H1 (cell line): ENCODE data around the gene ANK3. TPM values are rescaled to one million over a fixed set of nuclear protein-coding genes. Genes with fewer than 3 reads are reported as not detected.

Source experiments
- CTCF ChIA-PET: fragments of 300-600 bp; sonication (Branson Sonifier 250); formaldehyde crosslinking; loops from one replicate; lab custom pipeline; 2021; ENCODE audit not compliant: partially characterized antibody; lab: Charles Lee
- POLR2A ChIA-PET: fragments of 300-600 bp; sonication (Branson Sonifier 250); formaldehyde crosslinking; loops from one replicate; lab custom pipeline; 2021; ENCODE audit warnings: inconsistent platforms; ENCODE audit not compliant: partially characterized antibody; lab: Charles Lee
- DNase-seq, 2 experiments: peaks; one replicate each; pipeline versions ENCODE4 v3.0.0 to v3.0.0-alpha.2; 2010 to 2022; ENCODE audit warnings: low spot score in 2 of 2, low read depth in 1 of 2, mixed read lengths in 1 of 2
- FAIRE-seq: peaks from 2 replicates; lab custom pipeline; 2011; peaks lifted over from hg19 to GRCh38; lab: Jason Lieb, UNC
- H2AFZ ChIP-seq: 2 replicates; pipeline ENCODE4 v1.8.1; 2012; ENCODE audit warnings: low read length, inconsistent platforms
- H2AK5ac ChIP-seq: 2 replicates; pipeline ENCODE4 v1.6.1; 2013; ENCODE audit warnings: low read depth, low read length
- H2BK120ac ChIP-seq: replicated peaks from 2 replicates; pipeline ENCODE3; 2013; ENCODE audit warnings: low read depth, low read length, inconsistent platforms
- H2BK12ac ChIP-seq: 2 replicates; pipeline ENCODE4 v1.6.1; 2013; ENCODE audit warnings: low read depth, low read length
- H2BK15ac ChIP-seq: 2 replicates; pipeline ENCODE4 v1.6.1; 2013; ENCODE audit warnings: low read length
- H2BK20ac ChIP-seq: 2 replicates; pipeline ENCODE4 v1.6.1; 2013; ENCODE audit warnings: low read length
- H2BK5ac ChIP-seq: 2 replicates; pipeline ENCODE4 v1.6.1; 2013; ENCODE audit warnings: low read depth, low read length
- H3K14ac ChIP-seq: 2 replicates; pipeline ENCODE4 v1.6.1; 2013; ENCODE audit warnings: inconsistent platforms; ENCODE audit not compliant: insufficient read length
- H3K18ac ChIP-seq: 2 replicates; pipeline ENCODE4 v1.6.1; 2013; ENCODE audit warnings: low read length; ENCODE audit errors: extremely low read depth
- H3K23ac ChIP-seq: 2 replicates; pipeline ENCODE4 v1.6.1; 2013; ENCODE audit warnings: inconsistent platforms; ENCODE audit not compliant: insufficient read length
- H3K23me2 ChIP-seq: 2 replicates; pipeline ENCODE4 v1.6.1; 2013; ENCODE audit warnings: low read depth, low read length
- H3K27ac ChIP-seq: 2 replicates; pipeline ENCODE4 v1.6.1; 2011; ENCODE audit warnings: low read depth, low read length, inconsistent platforms
- H3K27me3 ChIP-seq, 4 experiments: replicated peaks in 1 of 4; 1 replicate in 1 of 4; 2 replicates in 3 of 4; pipeline versions ENCODE4 v1.6.1 to v1.8.1; 2011 to 2013; ENCODE audit warnings: low read length in 3 of 4, mild to moderate bottlenecking in 3 of 4, inconsistent platforms in 2 of 4, mixed read lengths in 2 of 4, moderate library complexity in 1 of 4; ENCODE audit not compliant: control insufficient read depth in 3 of 4, insufficient read depth in 3 of 4; ENCODE audit errors: extremely low read depth in 1 of 4
- H3K36me3 ChIP-seq, 4 experiments: 2 replicates each; pipeline versions ENCODE4 v1.6.1 to v1.8.1; 2011 to 2013; ENCODE audit warnings: mild to moderate bottlenecking in 4 of 4, low read length in 3 of 4, moderate library complexity in 2 of 4, control low read depth in 1 of 4, inconsistent platforms in 1 of 4; ENCODE audit not compliant: insufficient read depth in 4 of 4, control insufficient read depth in 2 of 4
- H3K4ac ChIP-seq: replicated peaks from 2 replicates; pipeline ENCODE3; 2013; ENCODE audit warnings: low read length, low read depth, mixed read lengths, inconsistent platforms; ENCODE audit not compliant: insufficient read length
- H3K4me1 ChIP-seq, 4 experiments: replicated peaks in 1 of 4; 1 replicate in 1 of 4; 2 replicates in 3 of 4; pipeline versions ENCODE4 v1.6.1 to v1.8.1; 2011 to 2013; ENCODE audit warnings: low read length in 3 of 4, inconsistent platforms in 2 of 4, mixed read lengths in 1 of 4; ENCODE audit not compliant: insufficient read depth in 4 of 4, control insufficient read depth in 3 of 4
- H3K4me2 ChIP-seq, 2 experiments: 2 replicates each; pipeline versions ENCODE4 v1.6.1 to v1.8.1; 2011 to 2013; ENCODE audit warnings: low read depth in 2 of 2, low read length in 2 of 2, control low read depth in 1 of 2, inconsistent platforms in 1 of 2, mild to moderate bottlenecking in 1 of 2; ENCODE audit not compliant: insufficient read depth in 1 of 2
- H3K4me3 ChIP-seq, 4 experiments: fragments of 200-600, 300-600 bp in 1 of 4; sonication (generic), shearing (Covaris generic), sonication (Bioruptor Twin) in 1 of 4; 2 replicates each; pipeline versions ENCODE4 v1.5.1 to v1.8.1; 2011 to 2016; ENCODE audit warnings: low read length in 4 of 4, low read depth in 3 of 4, control low read depth in 2 of 4, inconsistent platforms in 2 of 4, mild to moderate bottlenecking in 2 of 4, mixed read lengths in 1 of 4, moderate library complexity in 1 of 4; ENCODE audit not compliant: insufficient read depth in 2 of 4; ENCODE audit errors: extremely low read depth in 1 of 4
- H3K56ac ChIP-seq: replicated peaks from 2 replicates; pipeline ENCODE3; 2013; ENCODE audit warnings: low read depth, mild to moderate bottlenecking, mixed read lengths, low read length, inconsistent platforms; ENCODE audit not compliant: insufficient read length
- H3K79me1 ChIP-seq: 2 replicates; pipeline ENCODE4 v1.6.1; 2013; ENCODE audit warnings: low read depth, low read length, control low read depth
- H3K79me2 ChIP-seq, 2 experiments: 2 replicates each; pipeline versions ENCODE4 v1.6.1 to v1.8.1; 2012 to 2013; ENCODE audit warnings: low read length in 2 of 2, mild to moderate bottlenecking in 2 of 2, inconsistent platforms in 1 of 2; ENCODE audit not compliant: insufficient read depth in 2 of 2, control insufficient read depth in 1 of 2
- H3K9ac ChIP-seq, 4 experiments: replicated peaks in 1 of 4; 1 replicate in 1 of 4; 2 replicates in 3 of 4; pipeline versions ENCODE4 v1.6.1 to v1.8.1; 2011 to 2013; ENCODE audit warnings: low read depth in 3 of 4, low read length in 3 of 4, control low read depth in 2 of 4, mild to moderate bottlenecking in 2 of 4, moderate library complexity in 2 of 4, inconsistent platforms in 1 of 4; ENCODE audit errors: extremely low read depth in 1 of 4
- H3K9me3 ChIP-seq, 2 experiments: 2 replicates each; pipeline versions ENCODE4 v1.6.1 to v1.8.1; 2012 to 2013; ENCODE audit warnings: mild to moderate bottlenecking in 2 of 2, moderate library complexity in 2 of 2, control low read depth in 1 of 2, inconsistent platforms in 1 of 2, low read depth in 1 of 2, low read length in 1 of 2, mixed read lengths in 1 of 2; ENCODE audit not compliant: insufficient read depth in 2 of 2
- H4K20me1 ChIP-seq, 2 experiments: replicated peaks in 1 of 2; 2 replicates each; pipeline versions ENCODE3 to v1.8.1; 2011 to 2013; ENCODE audit warnings: inconsistent platforms in 2 of 2, low read length in 2 of 2, mild to moderate bottlenecking in 1 of 2; ENCODE audit not compliant: insufficient read depth in 2 of 2, control insufficient read depth in 1 of 2
- H4K5ac ChIP-seq: 2 replicates; pipeline ENCODE4 v1.6.1; 2013; ENCODE audit warnings: low read length, low read depth, mixed read lengths, inconsistent platforms; ENCODE audit not compliant: insufficient read length
- H4K8ac ChIP-seq: 2 replicates; pipeline ENCODE4 v1.8.0; 2013; ENCODE audit warnings: mild to moderate bottlenecking, moderate library complexity, low read length, inconsistent platforms; ENCODE audit not compliant: insufficient read depth; ENCODE audit errors: extremely low read depth
- H4K91ac ChIP-seq: replicated peaks from 2 replicates; pipeline ENCODE3; 2013; ENCODE audit warnings: low read length, mixed read lengths, inconsistent platforms; ENCODE audit not compliant: insufficient read length
- CBX8 ChIP-seq: fragments of 300-800, 300-1000 bp; sonication (generic); IDR thresholded peaks from 2 replicates; pipeline ENCODE4 v1.7.1; 2016; ENCODE audit warnings: low read depth, low read length, borderline replicate concordance
- polyA plus RNA-seq, 7 experiments: library from polyadenylated mRNA; depleted of rRNA in 3 of 7; stranded (reverse) in 5 of 7; unstranded in 2 of 7; fragments of >200 nt in 5 of 7; fragments of 200-250 nt in 2 of 7; gene quantifications; 1 replicate in 5 of 7; 2 replicates in 1 of 7; 4 replicates in 1 of 7; pipeline versions ENCODE4 v1.2.1 to v1.2.3, GENCODE V29; 2011 to 2013; ENCODE audit warnings: missing spikeins in 2 of 7, mixed read lengths in 2 of 7
- small RNA-seq: library from polyadenylated mRNA; stranded (forward); fragments of <200 nt; extraction: miRNeasy Mini kit (QIAGEN cat#:217004); gene quantifications from one replicate; pipeline ENCODE3, GENCODE V24; 2013; ENCODE audit not compliant: insufficient read depth
- total RNA-seq: library from RNA; stranded (reverse); fragmentation: NEBNext Ultra II Directional; extraction: Animal tissue kit (Norgen Biotek cat#: 25700); gene quantifications from 2 replicates; pipeline ENCODE4 v1.2.1, GENCODE V29; 2021

Gene ANK3
- total and polyA plus RNA-seq, 2 of the 8 experiments (the other 6 are each of a cell fraction or from before 2014, with no cell fraction given) = 18.1 to 67.9 TPM

DNA sequence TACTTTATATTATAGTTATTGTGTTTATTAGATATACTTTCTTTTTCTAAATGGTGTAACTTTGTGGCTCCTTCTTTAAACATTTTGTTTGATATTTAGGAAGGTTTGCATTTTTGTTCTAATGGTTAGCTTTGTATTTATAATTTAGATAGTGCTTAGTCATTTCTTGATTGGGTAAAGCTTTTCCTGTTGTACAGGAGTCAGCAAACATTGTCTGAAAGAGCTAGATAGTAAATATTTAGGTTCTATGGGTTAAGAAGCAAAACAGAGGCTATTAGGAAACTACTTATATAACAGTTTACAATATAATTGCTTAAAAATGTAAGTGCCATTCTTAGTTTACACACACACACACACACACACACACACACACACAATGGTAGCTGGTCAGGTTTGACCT, 412.8 kb downstream of the ANK3 start:
- ChIA-PET POLR2A (no interaction called here), CTCF (interaction anchor here (0.7 to 0.9 kb wide), 2 partner anchors 9 to 21 kb away, joined by 3 read pairs; no protein-coding TSS in a partner anchor)
- no peak overlapping the region for H4K91ac ChIP-seq
- no peak overlapping the region for H3K27ac ChIP-seq
- no peak overlapping the region for H2BK12ac ChIP-seq
- DNase-seq = no peak
- H3K23me2 ChIP-seq = no peaks in the 10 kb centered on the region
- peaks cover 0 to 10% of the 10 kb centered on the region in 2 experiments; a peak in 2 of 4 replicates for H3K9me3 ChIP-seq
- H2BK15ac ChIP-seq = no peak overlapping the region
- H2AK5ac ChIP-seq = no peak overlapping the region
- no peaks in the 10 kb centered on the region for H4K20me1 ChIP-seq
- FAIRE-seq = no peak
- H3K36me3 ChIP-seq = peaks cover 0 to 3% (median 0%) of the 10 kb centered on the region in 4 experiments; a peak in 1 of 8 replicates
- H3K4me2 ChIP-seq = no peak overlapping the region
- no peak overlapping the region for H3K56ac ChIP-seq
- no peak overlapping the region for H4K5ac ChIP-seq
- no peaks in the 10 kb centered on the region for H3K4me1 ChIP-seq
- H3K4ac ChIP-seq = no peak overlapping the region
- H2BK120ac ChIP-seq = no peak overlapping the region
- H4K8ac ChIP-seq = no peak overlapping the region
- no peak overlapping the region for H3K23ac ChIP-seq
- no peak overlapping the region for H2BK20ac ChIP-seq
- H2BK5ac ChIP-seq = no peak overlapping the region
- no peaks in the 10 kb centered on the region for H3K79me2 ChIP-seq
- no peak overlapping the region for H3K14ac ChIP-seq
- no peak overlapping the region for H3K18ac ChIP-seq
- no peak overlapping the region for H3K9ac ChIP-seq
- H3K4me3 ChIP-seq = no peak overlapping the region
- TF ChIP-seq CBX8 = no peak
- H2AFZ ChIP-seq = no peak overlapping the region
- H3K79me1 ChIP-seq = no peaks in the 10 kb centered on the region
- no peaks in the 10 kb centered on the region for H3K27me3 ChIP-seq

Small RNA genes lying within 50 kb of the gene (small RNA-seq; reads per million reads assigned to genes)
- gene RF00019 = not detected
